Measurements from ENCODE around the gene MTFR2. TPM values are rescaled to one million over a fixed set of nuclear protein-coding genes. Genes with fewer than 3 reads are reported as not detected.

MTFR2 gene
- total RNA-seq, 1 donor from 2014 or later: 5.7 TPM

GRCh38 chr6:136288566-136289326 is 38.6 kb upstream of the MTFR2 start:
- Mint-ChIP-seq H3K4me1 (peaks cover 57% of the 10 kb centered on the region), H3K36me3 (ENCODE audit: low read depth) (peaks cover 3% of the 10 kb centered on the region), H3K27me3 (ENCODE audit: low read depth) (peaks cover 4% of the 10 kb centered on the region), H3K9me3 (no peaks in the 10 kb centered on the region), H3K27ac (ENCODE audit: unreplicated experiment) (peak overlapping the region; percentile 100), H3K4me3 (peak overlapping the region; percentile 100)
- peak; percentile 36 for DNase-seq (ENCODE audit: low read depth, low spot score)
- TF ChIP-seq, protein P1, sequence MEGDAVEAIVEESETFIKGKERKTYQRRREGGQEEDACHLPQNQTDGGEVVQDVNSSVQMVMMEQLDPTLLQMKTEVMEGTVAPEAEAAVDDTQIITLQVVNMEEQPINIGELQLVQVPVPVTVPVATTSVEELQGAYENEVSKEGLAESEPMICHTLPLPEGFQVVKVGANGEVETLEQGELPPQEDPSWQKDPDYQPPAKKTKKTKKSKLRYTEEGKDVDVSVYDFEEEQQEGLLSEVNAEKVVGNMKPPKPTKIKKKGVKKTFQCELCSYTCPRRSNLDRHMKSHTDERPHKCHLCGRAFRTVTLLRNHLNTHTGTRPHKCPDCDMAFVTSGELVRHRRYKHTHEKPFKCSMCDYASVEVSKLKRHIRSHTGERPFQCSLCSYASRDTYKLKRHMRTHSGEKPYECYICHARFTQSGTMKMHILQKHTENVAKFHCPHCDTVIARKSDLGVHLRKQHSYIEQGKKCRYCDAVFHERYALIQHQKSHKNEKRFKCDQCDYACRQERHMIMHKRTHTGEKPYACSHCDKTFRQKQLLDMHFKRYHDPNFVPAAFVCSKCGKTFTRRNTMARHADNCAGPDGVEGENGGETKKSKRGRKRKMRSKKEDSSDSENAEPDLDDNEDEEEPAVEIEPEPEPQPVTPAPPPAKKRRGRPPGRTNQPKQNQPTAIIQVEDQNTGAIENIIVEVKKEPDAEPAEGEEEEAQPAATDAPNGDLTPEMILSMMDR (conservative IDR thresholded peaks at IDR 0.05): peak; percentile 52

DNA sequence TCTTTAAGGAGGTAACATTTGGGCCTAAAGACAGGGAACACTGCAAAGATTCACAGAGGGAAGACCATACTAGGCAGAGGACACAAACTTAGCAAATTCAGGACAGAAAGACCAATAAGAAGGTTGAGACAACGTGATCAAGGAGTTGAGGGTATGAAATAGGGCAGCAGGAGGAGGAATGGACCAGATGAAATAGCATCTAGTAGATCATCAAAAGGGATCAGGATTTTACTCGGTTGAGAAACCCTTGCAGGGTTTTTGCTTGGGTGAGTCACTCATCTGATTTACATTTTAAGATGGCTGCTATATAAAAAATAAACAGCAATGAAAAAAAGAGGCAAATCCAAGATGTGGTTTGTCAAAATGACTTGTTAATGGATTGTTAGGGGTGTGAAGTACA is 34.8 kb upstream of the MTFR2 start:
- H3K27ac Mint-ChIP-seq (ENCODE audit: unreplicated experiment): no peak overlapping the region
- H3K9me3 Mint-ChIP-seq: no peaks in the 10 kb centered on the region
- peaks cover 62% of the 10 kb centered on the region for H3K4me1 Mint-ChIP-seq
- H3K4me3 Mint-ChIP-seq: peak overlapping the region; percentile 69
- DNase-seq (ENCODE audit: low read depth, low spot score): no peak
- peaks cover 6% of the 10 kb centered on the region for H3K36me3 Mint-ChIP-seq (ENCODE audit: low read depth)
- TF ChIP-seq, protein P1 (conservative IDR thresholded peaks at IDR 0.05): no peak
- H3K27me3 Mint-ChIP-seq (ENCODE audit: low read depth): peaks cover 4% of the 10 kb centered on the region

DNA sequence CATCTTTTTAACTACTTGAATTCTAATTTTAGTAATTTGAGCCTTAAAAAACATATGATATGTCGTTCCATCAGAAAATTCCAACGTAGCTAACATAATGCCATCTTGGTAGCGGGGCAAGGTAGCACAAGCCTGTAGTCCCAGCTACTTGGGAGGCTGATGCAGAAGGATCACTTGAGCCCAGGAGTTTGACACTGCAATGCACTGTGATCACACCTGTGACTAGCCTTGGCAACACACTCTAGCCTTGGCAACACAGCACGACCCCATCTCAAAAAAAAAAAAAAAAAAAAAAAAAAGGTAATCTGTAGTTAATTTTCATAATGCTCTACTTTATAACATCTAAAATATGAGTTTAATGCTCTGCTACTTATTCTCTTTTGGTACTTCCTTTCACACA is 32.8 kb upstream of the MTFR2 start:
- TF ChIP-seq, protein P1 (conservative IDR thresholded peaks at IDR 0.05): no peak
- H3K4me1 Mint-ChIP-seq: peaks cover 49% of the 10 kb centered on the region
- H3K27ac Mint-ChIP-seq (ENCODE audit: unreplicated experiment): no peak overlapping the region
- H3K36me3 Mint-ChIP-seq (ENCODE audit: low read depth): peaks cover 3% of the 10 kb centered on the region
- H3K9me3 Mint-ChIP-seq: no peaks in the 10 kb centered on the region
- no peak overlapping the region for H3K4me3 Mint-ChIP-seq
- no peaks in the 10 kb centered on the region for H3K27me3 Mint-ChIP-seq (ENCODE audit: low read depth)
- no peak for DNase-seq (ENCODE audit: low read depth, low spot score)

GRCh38 chr6:136280032-136280609 is 30.0 kb upstream of the MTFR2 start:
- H3K4me1 Mint-ChIP-seq: peaks cover 29% of the 10 kb centered on the region
- no peak overlapping the region for H3K27ac Mint-ChIP-seq (ENCODE audit: unreplicated experiment)
- H3K36me3 Mint-ChIP-seq (ENCODE audit: low read depth): peaks cover 10% of the 10 kb centered on the region

DNA sequence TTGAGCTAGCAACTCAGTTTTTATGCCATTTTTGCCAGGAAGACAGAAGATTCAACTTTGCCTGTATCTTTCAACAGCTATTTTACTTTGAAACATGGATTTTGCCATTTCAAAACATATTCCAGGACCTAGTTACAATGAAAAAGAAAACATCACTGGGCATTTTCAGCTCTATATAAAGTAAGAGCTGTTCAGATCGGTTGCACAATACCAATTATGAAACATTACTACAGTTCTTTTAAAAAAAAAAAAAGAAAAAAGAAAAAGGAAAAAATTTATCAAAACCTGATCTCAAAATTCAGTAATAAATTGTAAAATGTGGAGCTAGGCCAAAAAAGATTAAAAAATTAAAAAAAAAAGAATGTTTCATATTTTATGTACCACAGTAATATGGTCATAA is 24.0 kb upstream of the MTFR2 start:
- Mint-ChIP-seq H3K36me3 (ENCODE audit: low read depth) (peaks cover 20% of the 10 kb centered on the region), H3K4me3 (no peak overlapping the region), H3K27me3 (ENCODE audit: low read depth) (no peaks in the 10 kb centered on the region), H3K4me1 (no peaks in the 10 kb centered on the region), H3K27ac (ENCODE audit: unreplicated experiment) (no peak overlapping the region), H3K9me3 (no peaks in the 10 kb centered on the region)
- no peak for DNase-seq (ENCODE audit: low read depth, low spot score)
- TF ChIP-seq, protein P1 (conservative IDR thresholded peaks at IDR 0.05): no peak

More at GRCh38 chr6:136280032-136280609, 30.0 kb upstream of the MTFR2 start:
- no peak for DNase-seq (ENCODE audit: low read depth, low spot score)
- Mint-ChIP-seq H3K27me3 (ENCODE audit: low read depth) (no peaks in the 10 kb centered on the region), H3K9me3 (no peaks in the 10 kb centered on the region), H3K4me3 (no peak overlapping the region)
- TF ChIP-seq, protein P1 (conservative IDR thresholded peaks at IDR 0.05): no peak
